ENCODE results near the gene ESRRA. TPM values are rescaled to one million over a fixed set of nuclear protein-coding genes. Genes with fewer than 3 reads are reported as not detected.

The ESRRA gene
- total RNA-seq, result 24.5 and 28.6 TPM in 2 replicates

GRCh38 chr11:64305075-64305690 lies at the start of gene ESRRA:
TSS of gene ESRRA (plus strand) at chr11:64305524. CDS start at chr11:64307180, 1,656 bp downstream.
- Histone ChIP-seq H4K20me1 (ENCODE audit: insufficient read depth, low read length) (peaks cover 4% of the 10 kb centered on the region), H3K79me2 (ENCODE audit: insufficient read depth, low read length) (peaks cover 13% of the 10 kb centered on the region), H2AFZ (ENCODE audit: low read length) (peak within 1 kb of the TSS; percentile 89), H3K4me2 (ENCODE audit: insufficient read depth, low read length) (peak within 1 kb of the TSS; percentile 92), H3K27ac (ENCODE audit: low read depth, low read length) (peak within 1 kb of the TSS; percentile 72), H3K36me3 (ENCODE audit: insufficient read depth, low read length) (no peaks in the 10 kb centered on the region), H3K4me3 (ENCODE audit: insufficient read depth, low read length) (peak within 1 kb of the TSS; percentile 82), H3K27me3 (ENCODE audit: insufficient read depth, low read length) (peaks cover 8% of the 10 kb centered on the region), H3K9me3 (ENCODE audit: low read depth, low read length) (no peaks in the 10 kb centered on the region), H3K4me1 (ENCODE audit: insufficient read depth, low read length) (peaks cover 15% of the 10 kb centered on the region)
- no peak for TF ChIP-seq CTCF (IDR thresholded peaks at IDR 0.05; ENCODE audit: extremely low read depth, low read depth, low read length)
- peak; percentile 100 for DNase-seq (ENCODE audit: insufficient read length, low spot score, missing footprints)

GRCh38 chr11:64256300-64256699 lies 49.0 kb upstream of the ESRRA start:
- no peak overlapping the region for H3K27ac ChIP-seq (ENCODE audit: low read depth, low read length)
- H3K79me2 ChIP-seq (ENCODE audit: insufficient read depth, low read length), result peaks cover 30% of the 10 kb centered on the region
- H3K4me3 ChIP-seq (ENCODE audit: insufficient read depth, low read length), result no peak overlapping the region
- TF ChIP-seq CTCF (IDR thresholded peaks at IDR 0.05; ENCODE audit: extremely low read depth, low read depth, low read length), result no peak
- no peaks in the 10 kb centered on the region for H3K9me3 ChIP-seq (ENCODE audit: low read depth, low read length)
- no peak overlapping the region for H2AFZ ChIP-seq (ENCODE audit: low read length)
- DNase-seq (ENCODE audit: insufficient read length, low spot score, missing footprints), result peak; percentile 82
- H3K4me2 ChIP-seq (ENCODE audit: insufficient read depth, low read length), result no peak overlapping the region
- H3K36me3 ChIP-seq (ENCODE audit: insufficient read depth, low read length), result peaks cover 30% of the 10 kb centered on the region
- H4K20me1 ChIP-seq (ENCODE audit: insufficient read depth, low read length), result no peaks in the 10 kb centered on the region
- H3K27me3 ChIP-seq (ENCODE audit: insufficient read depth, low read length), result no peaks in the 10 kb centered on the region
- peaks cover 3% of the 10 kb centered on the region for H3K4me1 ChIP-seq (ENCODE audit: insufficient read depth, low read length)

- H3K79me2 ChIP-seq (ENCODE audit: insufficient read depth, low read length), result peaks cover 11% of the 10 kb centered on the region
- no peak overlapping the region for H3K4me2 ChIP-seq (ENCODE audit: insufficient read depth, low read length)
- TF ChIP-seq CTCF (IDR thresholded peaks at IDR 0.05; ENCODE audit: extremely low read depth, low read depth, low read length), result no peak
- no peak overlapping the region for H3K4me3 ChIP-seq (ENCODE audit: insufficient read depth, low read length)
- H3K27ac ChIP-seq (ENCODE audit: low read depth, low read length), result no peak overlapping the region
- no peak overlapping the region for H2AFZ ChIP-seq (ENCODE audit: low read length)
- peaks cover 45% of the 10 kb centered on the region for H3K36me3 ChIP-seq (ENCODE audit: insufficient read depth, low read length)
- no peaks in the 10 kb centered on the region for H3K27me3 ChIP-seq (ENCODE audit: insufficient read depth, low read length)
- peaks cover 8% of the 10 kb centered on the region for H3K4me1 ChIP-seq (ENCODE audit: insufficient read depth, low read length)
- H3K9me3 ChIP-seq (ENCODE audit: low read depth, low read length), result no peaks in the 10 kb centered on the region
- peak; percentile 73 for DNase-seq (ENCODE audit: insufficient read length, low spot score, missing footprints)
- H4K20me1 ChIP-seq (ENCODE audit: insufficient read depth, low read length), result no peaks in the 10 kb centered on the region
Observed at GRCh38 chr11:64258356-64258755, 47.0 kb upstream of the ESRRA start.

GRCh38 chr11:64258946-64259532 lies 46.3 kb upstream of the ESRRA start:
- Histone ChIP-seq H2AFZ (ENCODE audit: low read length) (no peak overlapping the region), H3K79me2 (ENCODE audit: insufficient read depth, low read length) (peaks cover 5% of the 10 kb centered on the region), H3K36me3 (ENCODE audit: insufficient read depth, low read length) (peaks cover 48% of the 10 kb centered on the region), H3K9me3 (ENCODE audit: low read depth, low read length) (no peaks in the 10 kb centered on the region), H4K20me1 (ENCODE audit: insufficient read depth, low read length) (no peaks in the 10 kb centered on the region), H3K4me1 (ENCODE audit: insufficient read depth, low read length) (peaks cover 6% of the 10 kb centered on the region), H3K4me2 (ENCODE audit: insufficient read depth, low read length) (no peak overlapping the region), H3K4me3 (ENCODE audit: insufficient read depth, low read length) (no peak overlapping the region), H3K27me3 (ENCODE audit: insufficient read depth, low read length) (no peaks in the 10 kb centered on the region), H3K27ac (ENCODE audit: low read depth, low read length) (no peak overlapping the region)
- DNase-seq (ENCODE audit: insufficient read length, low spot score, missing footprints), result peak; percentile 62
- TF ChIP-seq CTCF (IDR thresholded peaks at IDR 0.05; ENCODE audit: extremely low read depth, low read depth, low read length), result no peak

Data from osteoblast (primary cell).